Measurements from ENCODE around the gene MYLK. TPM values are rescaled to one million over a fixed set of nuclear protein-coding genes. Genes with fewer than 3 reads are reported as not detected.

The MYLK gene
- total RNA-seq, 1 donor from 2014 or later, result 196 TPM

GRCh38 chr3:123749711-123750110, 134.4 kb downstream of the MYLK start:
- intact Hi-C loops (cut with DNase I), result loop anchor here (2.0 to 5.0 kb wide), 3 partner anchors 29 to 133 kb away; partner anchors contain the start of gene MYLK
- Histone ChIP-seq H3K4me3 (no peak overlapping the region), H3K27ac (peak overlapping the region; percentile 74 to 81), H3K9me3 (peaks cover 0 to 9% of the 10 kb centered on the region in 2 donors), H3K27me3 (no peaks in the 10 kb centered on the region), H3K36me3 (peaks cover 0 to 5% of the 10 kb centered on the region in 2 donors), H3K4me1 (peaks cover 10 to 35% of the 10 kb centered on the region in 2 donors)
- TF ChIP-seq, protein P1, sequence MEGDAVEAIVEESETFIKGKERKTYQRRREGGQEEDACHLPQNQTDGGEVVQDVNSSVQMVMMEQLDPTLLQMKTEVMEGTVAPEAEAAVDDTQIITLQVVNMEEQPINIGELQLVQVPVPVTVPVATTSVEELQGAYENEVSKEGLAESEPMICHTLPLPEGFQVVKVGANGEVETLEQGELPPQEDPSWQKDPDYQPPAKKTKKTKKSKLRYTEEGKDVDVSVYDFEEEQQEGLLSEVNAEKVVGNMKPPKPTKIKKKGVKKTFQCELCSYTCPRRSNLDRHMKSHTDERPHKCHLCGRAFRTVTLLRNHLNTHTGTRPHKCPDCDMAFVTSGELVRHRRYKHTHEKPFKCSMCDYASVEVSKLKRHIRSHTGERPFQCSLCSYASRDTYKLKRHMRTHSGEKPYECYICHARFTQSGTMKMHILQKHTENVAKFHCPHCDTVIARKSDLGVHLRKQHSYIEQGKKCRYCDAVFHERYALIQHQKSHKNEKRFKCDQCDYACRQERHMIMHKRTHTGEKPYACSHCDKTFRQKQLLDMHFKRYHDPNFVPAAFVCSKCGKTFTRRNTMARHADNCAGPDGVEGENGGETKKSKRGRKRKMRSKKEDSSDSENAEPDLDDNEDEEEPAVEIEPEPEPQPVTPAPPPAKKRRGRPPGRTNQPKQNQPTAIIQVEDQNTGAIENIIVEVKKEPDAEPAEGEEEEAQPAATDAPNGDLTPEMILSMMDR (IDR thresholded peaks at IDR 0.05), result no peak
- DNase-seq (ENCODE audit: low spot score in 2 of 2), result peak in 1 of 2 donors; percentile 87

- intact Hi-C loops (cut with DNase I), result loop anchor here (5.0 kb wide), 1 partner anchor 137 kb away; the partner anchor contains the start of gene MYLK
- TF ChIP-seq, protein P1 (IDR thresholded peaks at IDR 0.05), result peak; percentile 30 to 43 (median 32)
- H3K4me1 ChIP-seq, result peaks cover 0 to 42% of the 10 kb centered on the region in 2 donors
- no peaks in the 10 kb centered on the region for H3K27me3 ChIP-seq
- peak in 1 of 2 donors; percentile 52 for DNase-seq (ENCODE audit: low spot score in 2 of 2)
- H3K36me3 ChIP-seq, result peaks cover 0 to 5% of the 10 kb centered on the region in 2 donors
- H3K27ac ChIP-seq, result peak overlapping the region; percentile 48 to 49
- no peak overlapping the region for H3K4me3 ChIP-seq
- H3K9me3 ChIP-seq, result peaks cover 0 to 9% of the 10 kb centered on the region in 2 donors
Observed at GRCh38 chr3:123745184-123745855, 138.8 kb downstream of the MYLK start.

GRCh38 chr3:123744064-123744463, 140.1 kb downstream of the MYLK start:
- H3K27ac ChIP-seq, result peak overlapping the region; percentile 20 to 55
- H3K4me3 ChIP-seq, result no peak overlapping the region
- no peak for DNase-seq (ENCODE audit: low spot score in 2 of 2)
- TF ChIP-seq, protein P1 (IDR thresholded peaks at IDR 0.05), result no peak
- peaks cover 0 to 33% of the 10 kb centered on the region in 2 donors for H3K4me1 ChIP-seq
- no peaks in the 10 kb centered on the region for H3K27me3 ChIP-seq
- peaks cover 3 to 5% of the 10 kb centered on the region in 2 donors for H3K36me3 ChIP-seq
- intact Hi-C loops (cut with DNase I), result no loop called here
- peaks cover 0 to 3% of the 10 kb centered on the region in 2 donors for H3K9me3 ChIP-seq

- peak overlapping the region; percentile 55 to 57 for H3K27ac ChIP-seq
- intact Hi-C loops (cut with DNase I), result no loop called here
Observed at GRCh38 chr3:123743121-123743520, 141.0 kb downstream of the MYLK start.

DNA sequence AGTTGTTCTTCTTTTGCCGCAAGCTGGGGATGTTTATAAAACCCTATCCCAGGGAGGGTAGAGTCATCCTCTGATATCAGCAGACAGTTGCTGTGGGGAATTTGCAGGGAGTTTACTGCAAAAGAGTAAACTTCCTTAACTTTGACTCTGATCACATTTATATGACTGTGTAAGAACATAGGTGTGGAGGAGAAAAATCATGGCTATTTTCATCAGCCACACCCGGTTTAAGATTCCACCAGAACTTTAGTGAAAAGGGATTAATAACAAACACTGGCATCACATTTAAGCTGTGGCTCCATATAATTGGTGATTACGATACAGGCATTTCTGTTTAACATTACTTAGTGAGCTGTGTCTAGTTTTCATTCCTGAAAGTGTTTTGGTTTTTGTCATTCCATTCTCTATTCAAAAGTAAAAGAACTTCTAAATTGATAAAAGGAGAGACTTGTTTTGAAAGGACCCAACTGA, 143.1 kb downstream of the MYLK start:
- no peaks in the 10 kb centered on the region for H3K27me3 ChIP-seq
- no peaks in the 10 kb centered on the region for H3K9me3 ChIP-seq
- intact Hi-C loops (cut with DNase I), result no loop called here
- DNase-seq (ENCODE audit: low spot score in 2 of 2), result no peak
- TF ChIP-seq, protein P1 (IDR thresholded peaks at IDR 0.05), result no peak
- H3K36me3 ChIP-seq, result peaks cover 25% of the 10 kb centered on the region in 2 donors
- peak overlapping the region; percentile 30 to 60 for H3K27ac ChIP-seq
- no peak overlapping the region for H3K4me3 ChIP-seq
- H3K4me1 ChIP-seq, result peaks cover 0 to 29% of the 10 kb centered on the region in 2 donors

More at GRCh38 chr3:123743121-123743520, 141.0 kb downstream of the MYLK start:
- H3K4me3 ChIP-seq, result no peak overlapping the region
- TF ChIP-seq, protein P1 (IDR thresholded peaks at IDR 0.05), result no peak
- H3K9me3 ChIP-seq, result no peaks in the 10 kb centered on the region
- H3K27me3 ChIP-seq, result no peaks in the 10 kb centered on the region
- H3K36me3 ChIP-seq, result peaks cover 10 to 12% of the 10 kb centered on the region in 2 donors
- DNase-seq (ENCODE audit: low spot score in 2 of 2), result no peak
- H3K4me1 ChIP-seq, result peaks cover 0 to 32% of the 10 kb centered on the region in 2 donors

Data from ascending aorta (tissue), 2 donors.